DOHH2 (cell line): ENCODE results near the gene CLK2.

Source experiments
- EZH2phosphoT487 ChIP-seq: fragments of 200-600 bp; sonication (generic); IDR thresholded peaks from 2 replicates; pipeline ENCODE4 v1.6.1; 2017; ENCODE audit warnings: borderline replicate concordance, mild to moderate bottlenecking, antibody characterized with exemption, low read length, moderate library complexity, mixed read lengths
- TF ChIP-seq, protein P1 (sequence below): fragments of 200-600 bp; sonication (generic); IDR thresholded peaks from one replicate; pipeline ENCODE4 v1.5.1; 2014; ENCODE audit warnings: antibody characterized with exemption, mild to moderate bottlenecking, low read depth, low read length; ENCODE audit not compliant: poor library complexity, severe bottlenecking

DNA sequence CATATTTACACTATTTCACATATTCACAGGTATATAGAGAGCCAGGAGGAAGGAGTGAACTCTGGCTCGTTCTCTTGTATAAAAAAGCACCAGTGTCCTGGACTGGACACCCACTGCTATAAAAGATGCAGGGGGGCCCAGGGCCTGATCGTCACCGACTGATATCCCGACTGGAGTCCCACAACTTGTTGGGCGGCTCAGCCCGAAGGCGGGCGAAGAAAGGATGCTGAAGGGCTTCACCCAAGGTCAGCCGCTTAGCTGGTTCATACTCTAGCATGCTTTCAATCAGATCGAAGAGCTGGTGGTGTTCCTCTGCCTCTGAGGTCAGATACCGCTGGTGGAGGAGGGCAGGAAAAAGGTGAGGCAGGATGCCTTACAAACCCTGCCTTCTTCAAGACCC lies 10.2 kb downstream of the CLK2 start:
- no peak for TF ChIP-seq EZH2phosphoT487
- TF ChIP-seq, protein P1, sequence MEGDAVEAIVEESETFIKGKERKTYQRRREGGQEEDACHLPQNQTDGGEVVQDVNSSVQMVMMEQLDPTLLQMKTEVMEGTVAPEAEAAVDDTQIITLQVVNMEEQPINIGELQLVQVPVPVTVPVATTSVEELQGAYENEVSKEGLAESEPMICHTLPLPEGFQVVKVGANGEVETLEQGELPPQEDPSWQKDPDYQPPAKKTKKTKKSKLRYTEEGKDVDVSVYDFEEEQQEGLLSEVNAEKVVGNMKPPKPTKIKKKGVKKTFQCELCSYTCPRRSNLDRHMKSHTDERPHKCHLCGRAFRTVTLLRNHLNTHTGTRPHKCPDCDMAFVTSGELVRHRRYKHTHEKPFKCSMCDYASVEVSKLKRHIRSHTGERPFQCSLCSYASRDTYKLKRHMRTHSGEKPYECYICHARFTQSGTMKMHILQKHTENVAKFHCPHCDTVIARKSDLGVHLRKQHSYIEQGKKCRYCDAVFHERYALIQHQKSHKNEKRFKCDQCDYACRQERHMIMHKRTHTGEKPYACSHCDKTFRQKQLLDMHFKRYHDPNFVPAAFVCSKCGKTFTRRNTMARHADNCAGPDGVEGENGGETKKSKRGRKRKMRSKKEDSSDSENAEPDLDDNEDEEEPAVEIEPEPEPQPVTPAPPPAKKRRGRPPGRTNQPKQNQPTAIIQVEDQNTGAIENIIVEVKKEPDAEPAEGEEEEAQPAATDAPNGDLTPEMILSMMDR, result no peak
